ENCODE results near the gene RPH3AL.
"Not testable (repeated sequence)": the region's sequence is repeated elsewhere in the genome, so short reads cannot be mapped to it uniquely, and the experiment has no call there.

Gene RPH3AL

DNA sequence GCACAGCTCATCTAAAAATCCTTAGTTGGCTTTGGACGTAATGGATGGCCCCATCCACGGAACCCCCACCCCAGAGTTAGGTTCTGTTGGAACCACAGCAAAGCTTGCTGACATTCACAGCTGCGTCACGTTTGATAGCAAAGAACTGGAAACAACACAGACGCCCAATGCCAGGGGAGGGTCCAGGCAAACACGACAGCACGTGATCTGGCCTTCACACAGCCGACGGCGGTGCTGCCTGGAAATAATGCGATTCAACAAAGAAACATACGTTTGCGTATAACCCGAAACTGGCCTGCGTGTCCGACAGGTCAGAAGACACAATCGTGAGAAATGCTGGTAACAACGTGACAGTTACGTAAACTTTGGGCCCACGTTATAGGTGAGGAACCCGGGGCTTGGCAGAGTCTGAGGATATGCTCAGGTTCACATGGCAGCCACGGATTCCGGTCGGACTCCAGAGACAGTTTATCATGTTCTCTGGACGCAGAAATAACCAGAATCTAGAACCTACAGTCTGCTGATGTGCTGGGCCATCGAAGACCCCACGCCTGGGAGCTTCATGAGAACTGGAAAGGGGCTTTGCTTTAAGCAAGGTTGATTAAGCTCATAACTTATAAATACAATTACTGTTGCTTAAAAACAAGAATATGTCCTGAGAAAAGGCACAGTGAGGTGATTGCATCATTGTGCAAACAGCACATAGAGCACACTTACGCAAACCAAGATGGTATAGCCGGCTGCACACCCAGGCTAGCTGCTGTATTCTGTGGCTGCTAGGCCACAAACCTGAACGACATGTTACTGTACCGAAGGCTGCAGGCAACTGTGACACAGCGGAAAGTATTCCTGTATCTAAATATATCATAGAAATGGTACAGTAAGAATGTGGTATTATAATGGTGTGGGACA is 70.4 kb downstream of the RPH3AL start:
- DNase-seq (ENCODE audit: low spot score), result no peak

DNA sequence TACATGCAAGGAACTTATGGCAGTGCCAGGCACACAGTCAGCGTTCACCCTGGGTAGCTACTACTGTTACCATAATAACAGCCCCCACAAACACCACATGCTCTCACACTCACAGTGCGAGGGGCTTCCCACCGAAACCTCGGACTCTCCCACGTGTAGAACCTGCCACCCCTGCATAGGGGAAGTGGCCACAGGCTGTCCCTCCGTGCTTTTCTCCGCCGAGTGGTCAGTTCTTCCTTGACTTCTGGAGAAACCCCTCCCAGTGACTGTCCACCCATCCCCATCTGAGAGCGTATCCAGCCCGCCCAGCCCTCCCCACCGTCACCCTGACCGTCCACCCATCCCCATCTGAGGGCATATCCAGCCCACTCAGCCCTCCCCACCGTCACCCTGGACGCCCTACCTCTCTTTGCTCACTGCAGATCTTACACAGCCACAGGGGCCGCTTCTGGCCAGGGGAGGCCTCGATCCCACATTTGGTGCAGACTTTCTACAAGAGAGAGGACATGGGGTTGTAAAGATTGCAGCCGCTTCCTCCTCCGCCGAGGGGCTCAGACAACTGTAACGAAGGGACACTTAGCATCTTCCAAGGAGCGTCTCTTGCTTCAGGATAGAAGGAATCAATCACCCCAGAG is 71.1 kb downstream of the RPH3AL start:
- DNase-seq (ENCODE audit: low spot score), result no peak

DNA sequence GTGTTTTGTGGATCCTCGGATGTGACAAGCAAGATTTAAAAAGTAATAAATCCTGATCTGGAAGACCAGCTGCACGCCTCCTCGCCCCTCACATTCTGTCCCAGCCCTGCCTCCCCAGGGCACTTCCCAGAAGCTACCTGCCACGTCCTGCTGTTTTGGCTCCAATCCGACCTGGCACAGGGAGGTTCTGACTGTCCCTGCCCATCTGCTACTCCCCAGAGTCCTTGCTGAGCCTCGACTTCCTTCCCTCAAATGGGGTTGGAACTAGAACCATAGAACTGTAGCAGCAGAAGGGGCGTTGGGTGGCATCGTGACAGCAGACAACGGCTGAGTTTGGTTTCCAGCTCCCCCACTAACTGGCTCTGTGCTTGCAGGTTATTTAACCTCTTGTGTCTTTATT is 71.7 kb downstream of the RPH3AL start:
- DNase-seq (ENCODE audit: low spot score), result no peak

DNA sequence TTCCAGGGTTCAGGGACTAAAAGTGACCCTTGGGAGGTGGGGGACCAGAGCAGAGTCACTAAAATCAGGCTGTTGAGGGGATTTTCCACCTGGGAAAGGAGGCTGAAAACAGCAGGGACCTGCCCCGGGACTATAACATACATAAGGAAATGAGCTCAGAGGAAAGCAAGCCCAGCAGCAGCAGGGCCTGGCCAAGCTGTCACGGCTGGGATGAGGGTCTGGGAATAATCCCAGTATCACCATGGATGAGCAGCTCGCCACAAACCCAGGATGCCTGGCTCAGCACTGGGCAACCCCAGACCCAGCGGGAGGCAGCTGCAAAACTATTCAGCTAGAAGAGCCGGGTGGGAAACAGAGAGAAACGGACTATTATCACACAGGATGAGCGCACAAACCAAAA is 72.4 kb downstream of the RPH3AL start:
- DNase-seq (ENCODE audit: low spot score), result no peak

DNA sequence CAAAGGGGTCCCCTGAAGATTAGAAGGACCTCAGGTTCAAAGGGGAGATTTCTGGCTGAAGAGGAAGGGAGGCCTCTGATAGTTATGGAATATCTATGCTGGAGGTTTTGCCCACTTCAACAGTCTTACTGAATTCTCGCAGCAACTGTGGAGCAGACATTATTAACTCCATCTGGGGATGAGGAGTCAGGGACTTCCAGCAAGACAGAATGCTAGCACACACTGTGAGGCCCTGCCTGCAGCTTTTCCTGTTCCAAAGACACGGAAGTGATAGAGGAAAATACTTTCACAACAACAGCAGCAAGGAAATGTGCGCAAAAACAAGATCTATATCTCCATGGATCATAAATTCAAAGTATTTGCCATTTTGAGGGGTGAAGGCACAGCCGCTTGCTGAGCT is 72.8 kb downstream of the RPH3AL start:
- DNase-seq (ENCODE audit: low spot score), result no peak

DNA sequence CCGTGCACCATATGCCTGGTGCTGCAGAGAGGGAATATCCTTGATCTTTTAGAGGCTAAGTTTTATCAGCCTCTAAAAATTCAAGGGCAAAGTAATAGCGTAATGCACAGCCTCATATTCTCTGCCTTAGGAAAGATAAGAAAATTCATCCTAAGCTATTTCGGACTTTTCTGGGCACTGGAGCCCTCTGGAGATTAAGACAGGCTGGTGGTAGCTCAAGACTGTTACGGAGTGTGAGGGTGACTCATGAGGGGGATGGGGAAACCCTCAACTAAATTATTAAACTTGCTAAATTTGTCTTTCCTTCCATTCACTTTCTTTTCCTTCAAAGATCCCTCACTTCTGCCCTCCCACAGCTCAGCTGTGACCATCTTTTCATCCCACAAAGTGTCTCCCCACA is 73.3 kb downstream of the RPH3AL start:
- DNase-seq (ENCODE audit: low spot score), result no peak

DNA sequence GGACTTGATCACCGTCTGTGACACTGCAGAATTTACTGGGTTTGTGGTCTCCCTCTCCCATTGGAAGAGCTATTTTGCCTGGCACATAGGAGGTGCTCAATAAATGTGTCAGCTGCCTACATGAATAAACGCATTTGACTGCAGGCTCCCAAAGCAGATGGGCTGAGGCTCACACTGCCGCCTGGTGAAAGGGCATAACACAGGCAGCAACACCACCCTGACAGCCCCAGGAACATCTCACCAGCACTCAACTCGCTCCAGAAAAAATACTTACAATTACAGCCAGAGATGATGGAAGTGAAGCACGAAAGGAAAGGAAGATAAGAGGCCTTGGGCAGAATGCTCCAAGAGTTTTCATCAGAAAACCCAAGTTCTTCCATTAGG is 73.9 kb downstream of the RPH3AL start:
- DNase-seq (ENCODE audit: low spot score), result no peak

DNA sequence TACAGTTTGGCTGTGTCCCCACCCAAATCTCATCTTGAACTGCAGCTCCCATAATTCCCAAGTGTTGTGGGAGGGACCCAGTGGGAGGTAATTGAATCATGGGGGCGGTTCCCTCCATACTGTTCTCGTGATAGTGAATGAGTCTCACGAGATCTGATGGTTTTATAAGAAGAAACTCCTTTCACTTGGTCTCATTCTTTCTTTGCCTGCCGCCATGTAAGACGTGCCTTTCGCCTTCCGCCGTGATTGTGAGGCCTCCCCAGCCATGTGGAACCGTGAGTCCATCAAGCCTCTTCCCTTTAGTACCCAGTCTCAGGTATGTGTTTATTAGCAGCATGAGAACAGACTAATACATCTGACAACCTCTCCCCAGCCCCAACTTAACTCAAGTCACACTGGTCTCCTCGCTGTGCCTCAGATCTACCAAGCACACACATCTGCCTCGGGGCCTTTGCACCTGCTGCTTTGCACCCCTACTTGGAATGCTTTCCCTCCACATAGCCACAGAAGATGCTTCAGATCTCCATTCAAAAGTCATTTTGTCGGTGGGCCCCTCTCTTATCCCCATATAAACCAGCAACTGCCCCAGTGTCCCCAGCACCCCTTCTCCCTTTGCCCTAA is 74.4 kb downstream of the RPH3AL start:
- no peak for DNase-seq (ENCODE audit: low spot score)

DNA sequence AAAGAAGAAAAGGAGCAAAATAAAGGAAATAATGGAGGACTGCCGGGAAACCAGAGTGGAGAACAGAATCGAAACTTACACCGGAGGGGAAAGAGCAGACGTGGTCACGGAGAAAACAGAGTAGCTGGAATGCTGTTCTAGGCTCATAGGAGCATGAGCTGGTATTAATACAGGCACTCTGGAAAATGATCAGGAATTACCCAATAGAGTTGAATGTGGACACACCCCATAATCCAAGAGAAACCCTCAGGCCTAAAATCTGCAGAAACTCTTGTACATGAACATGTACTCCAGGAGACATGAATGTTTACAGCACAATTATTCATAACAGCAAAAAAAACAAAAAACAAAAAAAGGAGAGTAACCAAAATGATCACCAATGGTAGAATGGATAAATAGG is 77.7 kb downstream of the RPH3AL start:
- no peak for DNase-seq (ENCODE audit: low spot score)

DNA sequence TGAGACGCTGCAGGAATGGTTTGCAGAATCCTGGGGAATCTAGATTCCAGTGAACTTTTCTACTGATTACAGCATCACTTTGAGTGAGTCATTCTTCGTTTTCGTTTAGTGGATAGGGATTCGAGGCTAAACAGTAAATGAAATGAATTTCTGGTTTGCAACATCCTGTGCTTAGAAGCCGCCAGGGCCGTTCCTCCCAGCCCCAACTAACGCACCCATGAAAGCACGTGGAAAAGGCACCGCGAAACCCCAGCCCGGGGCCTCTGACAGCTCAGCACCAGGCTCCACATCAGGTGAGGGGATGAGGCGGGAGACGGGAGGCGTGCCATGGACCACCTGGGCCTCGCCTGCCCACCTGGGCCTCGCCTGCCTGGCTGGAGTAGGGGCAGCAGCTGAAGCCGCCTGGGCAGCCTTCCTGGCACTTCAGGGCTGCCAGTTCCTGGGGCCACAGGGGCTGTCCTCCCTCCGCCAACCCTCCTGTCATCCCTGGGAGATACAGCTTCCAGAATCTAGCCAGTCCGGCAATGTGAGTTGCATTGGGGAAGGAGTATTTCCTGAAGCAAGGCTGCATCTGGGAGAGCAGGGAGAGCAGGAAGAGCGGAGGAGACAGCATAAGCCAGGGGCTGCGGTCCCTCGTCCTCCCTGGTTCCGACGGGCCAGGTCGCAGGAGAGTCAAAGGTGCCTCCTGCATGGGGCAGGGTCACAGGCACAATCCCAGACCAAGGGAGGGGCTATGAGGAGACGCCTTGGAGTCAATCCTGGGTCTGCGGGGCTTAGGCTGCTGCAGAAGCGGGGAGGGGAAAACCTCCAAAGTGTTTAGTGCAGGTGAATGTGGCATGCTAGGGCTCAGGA is 78.4 kb downstream of the RPH3AL start:
- no peak for DNase-seq (ENCODE audit: low spot score)

DNA sequence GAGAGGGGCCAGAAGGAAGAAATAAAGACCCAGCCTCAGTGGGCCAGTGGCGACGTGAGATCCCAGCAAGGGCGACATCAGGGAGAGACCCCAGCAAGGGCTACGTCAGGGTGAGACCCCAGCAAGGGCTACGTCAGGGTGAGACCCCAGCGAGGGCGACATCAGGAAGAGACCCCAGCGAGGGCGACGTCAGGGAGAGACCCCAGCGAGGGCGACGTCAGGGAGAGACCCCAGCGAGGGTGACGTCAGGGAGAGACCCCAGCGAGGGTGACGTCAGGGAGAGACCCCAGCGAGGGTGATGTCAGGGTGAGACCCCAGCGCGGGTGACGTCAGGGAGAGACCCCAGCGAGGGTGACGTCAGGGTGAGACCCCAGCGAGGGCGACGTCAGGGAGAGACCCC is 79.8 kb downstream of the RPH3AL start:
- DNase-seq (ENCODE audit: low spot score), result not testable (repeated sequence)

DNA sequence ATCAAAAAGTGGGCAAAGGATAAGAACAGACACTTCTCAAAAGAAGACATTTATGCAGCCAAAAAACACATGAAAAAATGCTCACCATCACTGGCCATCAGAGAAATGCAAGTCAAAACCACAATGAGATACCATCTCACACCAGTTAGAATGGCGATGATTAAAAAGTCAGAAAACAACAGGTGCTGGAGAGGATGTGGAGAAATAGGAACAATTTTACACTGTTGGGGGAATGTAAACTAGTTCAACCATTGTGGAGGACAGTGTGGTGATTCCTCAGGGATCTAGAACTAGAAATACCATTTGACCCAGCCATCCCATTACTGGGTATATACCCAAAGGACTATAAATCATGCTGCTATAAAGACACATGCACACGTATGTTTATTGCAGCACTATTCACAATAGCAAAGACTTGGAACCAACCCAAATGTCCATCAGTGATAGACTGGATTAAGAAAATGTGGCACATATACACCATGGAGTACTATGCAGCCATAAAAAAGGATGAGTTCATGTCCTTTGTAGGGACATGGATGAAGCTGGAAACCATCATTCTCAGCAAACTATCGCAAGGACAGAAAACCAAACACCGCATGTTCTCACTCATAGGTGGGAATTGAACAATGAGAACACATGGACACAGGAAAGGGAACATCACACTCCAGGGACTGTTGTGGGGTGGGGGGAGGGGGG is 80.5 kb downstream of the RPH3AL start:
- not testable (repeated sequence) for DNase-seq (ENCODE audit: low spot score)

DNA sequence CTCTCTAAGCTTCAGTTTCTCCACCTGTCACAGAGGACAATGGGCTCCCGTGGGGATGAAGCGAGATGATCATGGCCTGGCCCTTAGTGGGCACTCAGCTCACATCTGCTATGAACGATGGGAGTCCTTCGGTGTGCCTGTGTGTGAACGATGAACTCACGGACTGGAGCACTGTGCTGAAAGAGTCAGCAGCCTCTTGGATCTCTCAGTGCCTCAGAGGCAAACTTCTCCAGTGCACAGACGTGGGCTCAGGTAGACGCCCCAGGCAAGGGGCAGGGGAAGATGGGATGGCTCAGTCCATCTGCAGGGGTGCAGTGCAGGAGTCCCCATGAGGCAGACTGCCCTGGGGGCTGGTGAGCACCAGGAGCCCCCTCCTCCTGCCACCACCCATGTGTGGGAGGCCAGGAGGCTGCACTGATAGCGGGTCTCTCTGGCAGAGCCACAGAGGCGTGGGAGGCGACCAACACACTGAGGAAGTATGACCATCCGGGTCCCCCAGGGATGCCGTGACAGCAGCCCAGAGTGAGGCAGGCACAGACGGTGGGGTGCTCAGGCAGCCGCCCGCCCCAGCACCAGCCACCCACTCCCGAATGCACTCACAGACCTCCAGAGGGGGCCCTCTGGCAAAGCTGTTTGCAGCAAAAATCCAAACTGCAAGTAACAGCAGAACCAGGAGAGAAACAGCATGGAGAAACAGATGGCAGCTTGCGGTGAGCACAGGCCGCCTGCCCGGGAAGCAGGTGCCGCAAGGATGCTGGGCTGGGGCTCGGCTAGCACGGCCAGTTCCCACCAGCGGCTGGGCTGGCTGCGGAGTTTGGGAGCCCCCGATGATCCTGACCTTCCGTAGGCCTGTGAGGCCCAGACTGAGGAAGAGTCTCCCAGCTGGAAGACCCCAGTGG is 82.7 kb downstream of the RPH3AL start:
- no peak for DNase-seq (ENCODE audit: low spot score)

DNA sequence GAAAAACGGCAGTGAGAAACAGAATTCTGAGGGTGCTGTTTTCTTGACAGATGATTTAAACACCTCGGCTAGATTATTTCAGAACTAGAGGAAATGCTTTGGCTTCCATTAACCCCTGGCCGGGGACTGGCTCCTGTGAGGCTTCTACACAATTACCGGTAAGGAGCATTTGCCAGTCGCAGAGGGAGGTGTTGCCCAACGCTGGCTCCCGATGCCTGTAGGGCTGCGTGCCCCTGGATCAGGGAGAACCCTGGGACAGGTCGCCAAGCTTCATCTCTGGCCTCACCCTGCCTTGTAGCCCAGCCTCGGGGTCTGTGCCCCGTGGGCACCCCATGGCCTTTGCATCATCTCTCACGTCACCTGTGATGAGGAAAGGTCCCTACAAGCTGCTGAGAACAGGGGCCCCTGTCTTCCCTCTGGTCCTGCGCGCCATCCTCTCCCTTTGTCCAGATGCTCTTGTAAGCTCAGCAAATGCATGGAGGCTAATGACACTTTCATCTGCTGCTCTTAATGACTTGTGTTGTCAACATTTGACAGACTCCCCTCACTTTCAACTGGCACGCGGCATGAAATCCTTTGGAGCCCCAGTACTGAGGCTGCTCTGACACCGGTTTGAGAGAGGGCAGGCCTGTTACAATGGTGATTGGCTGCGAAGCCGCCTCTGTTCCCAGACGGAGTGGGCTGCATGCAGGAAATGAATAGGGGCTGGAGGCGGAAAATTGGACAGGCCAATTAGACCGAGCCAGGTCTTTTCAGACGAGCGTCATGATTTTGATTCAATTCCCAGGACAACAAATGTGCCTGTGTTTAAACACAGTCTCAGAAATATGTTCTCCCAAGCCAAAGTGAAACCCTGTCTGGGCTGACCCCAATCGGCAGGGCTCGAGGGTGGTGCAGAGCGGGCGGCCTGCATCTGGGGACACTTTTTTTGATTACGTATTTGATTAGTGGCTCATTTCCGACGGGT is 85.6 kb downstream of the RPH3AL start:
- DNase-seq (ENCODE audit: low spot score), result peak; percentile 41

DNA sequence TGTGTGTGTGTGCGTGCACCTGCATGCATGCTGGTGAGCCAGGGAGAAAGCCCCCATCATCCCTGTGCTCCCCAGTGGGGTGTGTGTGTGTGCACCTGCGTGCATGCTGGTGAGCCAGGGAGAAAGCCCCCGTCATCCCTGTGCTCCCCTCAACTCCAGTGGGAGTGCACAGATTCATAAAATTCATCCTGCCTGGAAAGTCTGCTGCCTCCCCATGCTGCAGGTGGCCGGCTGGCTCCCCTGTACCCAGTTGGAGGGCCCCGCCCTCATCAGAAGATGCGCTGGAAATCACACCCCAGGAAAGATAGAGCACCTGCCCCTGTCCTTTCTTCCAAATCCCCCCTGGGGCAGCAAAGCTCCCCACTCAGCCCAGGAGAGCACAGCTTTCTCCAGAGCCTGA is 86.4 kb downstream of the RPH3AL start:
- DNase-seq (ENCODE audit: low spot score), result no peak

DNA sequence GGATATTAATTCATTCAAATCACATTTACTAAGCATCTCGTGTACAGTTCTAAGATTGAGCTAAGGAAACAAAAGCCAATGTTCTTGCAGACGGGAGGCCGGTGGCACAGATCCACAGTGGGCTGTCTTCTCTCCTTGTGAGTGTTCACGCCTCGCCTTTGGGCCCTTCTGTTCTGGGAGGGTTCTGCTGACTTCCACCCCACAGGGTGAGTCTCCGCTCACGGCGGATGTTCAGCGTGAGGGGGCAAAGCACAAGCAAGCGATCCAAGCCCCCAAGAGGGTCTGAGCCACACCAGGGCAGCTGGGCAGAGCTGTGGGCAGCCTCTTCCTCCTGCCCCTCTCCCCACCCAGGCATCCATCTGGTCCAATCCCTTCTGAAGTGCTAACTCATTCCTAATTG is 86.9 kb downstream of the RPH3AL start:
- no peak for DNase-seq (ENCODE audit: low spot score)

DNA sequence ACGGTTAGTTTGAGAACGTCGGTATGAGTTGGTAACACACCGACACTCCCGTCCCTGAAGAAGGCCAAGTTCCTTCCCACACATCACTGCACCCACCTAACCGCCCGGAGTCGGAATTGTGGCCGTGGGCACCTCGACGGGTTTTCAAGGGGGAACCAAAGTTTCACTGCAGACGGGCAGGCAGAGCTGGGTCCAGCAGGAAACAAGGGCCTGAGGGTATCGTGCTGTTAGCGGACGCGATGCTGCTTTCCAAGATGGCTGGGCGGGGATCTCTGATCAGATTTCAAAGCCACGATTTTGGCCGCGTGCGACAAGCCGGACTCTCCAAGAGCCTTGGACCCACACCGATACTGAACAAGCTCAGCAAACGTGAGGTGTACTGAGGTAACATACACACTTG is 88.8 kb downstream of the RPH3AL start:
- no peak for DNase-seq (ENCODE audit: low spot score)

DNA sequence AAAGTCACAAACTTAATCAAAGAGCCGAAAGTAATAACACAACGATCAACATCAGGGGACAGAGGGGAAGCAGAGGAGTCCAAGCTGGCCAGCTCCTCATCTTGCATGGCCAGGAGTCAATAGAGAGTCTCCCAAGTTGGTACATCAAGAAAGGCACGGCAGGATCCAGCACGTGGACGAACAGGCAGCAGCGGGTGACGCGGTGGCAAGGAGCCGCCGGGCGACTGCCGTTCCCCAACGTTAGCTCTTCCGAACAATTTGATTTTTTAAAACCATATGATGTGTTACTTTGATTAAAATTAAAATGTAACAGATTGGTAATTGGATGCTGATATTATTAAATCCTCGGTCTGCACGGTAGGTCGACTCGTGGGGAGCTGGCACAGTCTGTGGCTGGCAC is 89.3 kb downstream of the RPH3AL start:
- no peak for DNase-seq (ENCODE audit: low spot score)

DNA sequence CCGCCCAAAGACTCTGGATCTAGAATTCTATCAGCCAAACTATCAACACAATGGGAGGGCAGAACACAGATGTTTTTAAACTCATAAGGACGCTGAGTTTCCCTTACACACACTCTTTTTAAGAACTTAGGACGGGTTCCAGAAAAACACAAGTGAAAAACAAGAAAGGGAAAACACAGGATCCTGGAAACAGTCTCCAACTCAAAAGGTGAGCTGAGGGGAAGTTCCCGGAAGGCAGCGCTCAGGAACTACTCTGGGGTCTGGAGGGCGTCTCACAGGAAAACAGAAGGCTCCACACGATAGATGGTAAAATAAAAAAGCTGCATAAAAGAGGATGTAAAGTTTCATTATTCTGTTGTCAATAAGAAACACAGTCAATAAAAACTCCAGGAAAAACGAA is 91.0 kb downstream of the RPH3AL start:
- DNase-seq (ENCODE audit: low spot score), result no peak

Data from pons (tissue), 1 donor.